CD4-positive, alpha-beta T cell treated with Interleukin-15 for 4 hours (primary cell): Measurements from ENCODE around the gene AKAP8L.

Source experiments
- DNase-seq: peaks from one replicate; pipeline ENCODE4 v3.0.0-alpha.2; 2020; ENCODE audit warnings: low spot score

Gene AKAP8L

GRCh38 chr19:15418579-15419412 lies at the start of gene AKAP8L:
Gene AKAP8L, minus strand, starts transcription at chr19:15418988. Its CDS starts 65 bp downstream, at chr19:15418923.
- peak; percentile 100 for DNase-seq

- no peak for DNase-seq
These were observed 49.0 kb upstream of the AKAP8L start for GRCh38 chr19:15467734-15468214.

GRCh38 chr19:15466851-15467733 lies 48.3 kb upstream of the AKAP8L start:
- DNase-seq = peak; percentile 85

- DNase-seq = peak; percentile 71
These were observed 45.9 kb upstream of the AKAP8L start, which contains the start of gene RASAL3 for GRCh38 chr19:15464394-15465385. Gene RASAL3, minus strand, starts transcription at chr19:15464544. Its CDS starts 186 bp downstream, at chr19:15464358.

GRCh38 chr19:15463861-15464371 lies 45.1 kb upstream of the AKAP8L start:
- DNase-seq = peak; percentile 83

- no peak for DNase-seq
These were observed 42.9 kb upstream of the AKAP8L start for GRCh38 chr19:15461694-15462093.

GRCh38 chr19:15457701-15458484 lies 39.1 kb upstream of the AKAP8L start:
- no peak for DNase-seq

- DNase-seq = no peak
These were observed 38.3 kb upstream of the AKAP8L start for GRCh38 chr19:15456871-15457700.

GRCh38 chr19:15456441-15456840 lies 37.7 kb upstream of the AKAP8L start:
- DNase-seq = no peak

- DNase-seq = no peak
These were observed 37.2 kb upstream of the AKAP8L start for GRCh38 chr19:15455996-15456395.

- no peak for DNase-seq
These were observed 35.4 kb upstream of the AKAP8L start for GRCh38 chr19:15453906-15454860.

- DNase-seq = no peak
These were observed 34.3 kb upstream of the AKAP8L start for GRCh38 chr19:15453091-15453578.

GRCh38 chr19:15452111-15453047 lies 33.6 kb upstream of the AKAP8L start:
- DNase-seq = no peak

GRCh38 chr19:15450528-15450890 lies 31.7 kb upstream of the AKAP8L start:
- DNase-seq = no peak

GRCh38 chr19:15449620-15450527 lies 31.1 kb upstream of the AKAP8L start, which contains the start of gene WIZ:
Gene WIZ, minus strand, starts transcription at chr19:15449956. Its CDS starts 1,649 bp downstream, at chr19:15448307.
- peak; percentile 82 for DNase-seq
